ENCODE data around the gene FAM72A. TPM values are rescaled to one million over a fixed set of nuclear protein-coding genes. Genes with fewer than 3 reads are reported as not detected.
"Not testable (repeated sequence)": the region's sequence is repeated elsewhere in the genome, so short reads cannot be mapped to it uniquely, and the experiment has no call there.

FAM72A gene
- total RNA-seq, 2 experiments from 2014 or later = 34.8 to 42.2 TPM

GRCh38 chr1:206226886-206227285, 24.2 kb upstream of the FAM72A start:
- H3K27ac Mint-ChIP-seq, CTCF ChIA-PET: not testable (repeated sequence)

GRCh38 chr1:206225386-206225785, 22.7 kb upstream of the FAM72A start:
- H3K27me3 Mint-ChIP-seq; intact Hi-C loops (cut with DNase I, micrococcal nuclease); H3K4me1 Mint-ChIP-seq; H3K4me3 Mint-ChIP-seq; H3K36me3 Mint-ChIP-seq (ENCODE audit: low read depth); CTCF ChIA-PET; H3K27ac Mint-ChIP-seq; H3K9me3 Mint-ChIP-seq (ENCODE audit: low read depth); POLR2A ChIA-PET; ATAC-seq; DNase-seq: not testable (repeated sequence)

More at GRCh38 chr1:206226886-206227285, 24.2 kb upstream of the FAM72A start:
- H3K27me3 Mint-ChIP-seq; H3K4me1 Mint-ChIP-seq; H3K36me3 Mint-ChIP-seq (ENCODE audit: low read depth); intact Hi-C loops (cut with DNase I, micrococcal nuclease); DNase-seq; ATAC-seq; POLR2A ChIA-PET; H3K4me3 Mint-ChIP-seq; H3K9me3 Mint-ChIP-seq (ENCODE audit: low read depth): not testable (repeated sequence)

DNA sequence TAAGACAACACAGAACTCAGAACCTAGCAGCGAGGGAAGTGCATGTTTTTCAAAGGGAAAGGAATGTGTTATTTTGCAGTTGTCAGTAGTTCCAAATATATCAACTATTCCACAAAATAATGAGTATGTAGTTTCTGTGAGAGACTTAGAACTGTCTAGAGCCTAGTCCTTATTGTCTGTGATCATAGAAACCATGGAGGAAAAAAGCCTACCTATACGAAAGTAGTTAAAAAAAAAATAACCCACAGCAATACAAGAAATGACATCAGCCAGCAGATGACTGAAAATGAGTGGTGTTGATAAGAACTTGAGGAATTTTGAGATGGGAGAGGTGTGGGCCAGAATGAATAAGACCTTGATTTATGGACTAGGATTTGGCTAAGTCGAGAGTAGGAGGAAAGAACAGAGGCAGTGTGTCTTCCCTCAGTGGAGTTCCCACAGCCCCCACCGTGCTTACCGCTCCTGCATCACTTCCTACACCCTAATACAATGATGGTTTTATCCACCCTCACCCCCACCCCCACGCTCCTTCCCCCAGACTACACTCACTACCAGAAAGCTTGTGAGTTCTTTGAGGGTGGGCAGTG, 21.6 kb upstream of the FAM72A start:
- DNase-seq; H3K4me3 Mint-ChIP-seq; H3K27me3 Mint-ChIP-seq; CTCF ChIA-PET; intact Hi-C loops (cut with DNase I, micrococcal nuclease); H3K4me1 Mint-ChIP-seq; H3K36me3 Mint-ChIP-seq (ENCODE audit: low read depth); POLR2A ChIA-PET; H3K9me3 Mint-ChIP-seq (ENCODE audit: low read depth); H3K27ac Mint-ChIP-seq: not testable (repeated sequence)
- peak; percentile 49 for ATAC-seq

DNA sequence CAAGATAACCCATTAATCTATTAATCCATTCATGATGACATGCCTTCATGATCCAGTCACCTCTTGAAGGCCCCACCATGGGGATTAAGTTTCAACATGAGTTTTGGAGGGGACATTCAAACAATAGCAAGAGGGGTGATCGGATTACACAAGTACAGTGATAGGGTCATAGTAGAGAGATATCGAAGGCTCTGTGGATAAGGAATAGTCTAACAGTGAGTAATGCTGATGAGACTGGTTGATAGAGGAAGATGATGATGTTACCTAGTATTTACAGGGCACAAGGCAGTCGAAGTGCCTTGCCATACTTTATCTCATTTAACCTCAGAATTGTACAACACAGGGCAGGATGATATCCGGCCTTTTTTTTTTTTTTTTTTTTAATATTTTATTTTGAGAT, 18.9 kb upstream of the FAM72A start:
- CTCF ChIA-PET; ATAC-seq; H3K27ac Mint-ChIP-seq; intact Hi-C loops (cut with DNase I, micrococcal nuclease); H3K4me1 Mint-ChIP-seq; H3K4me3 Mint-ChIP-seq; DNase-seq; H3K9me3 Mint-ChIP-seq (ENCODE audit: low read depth); H3K27me3 Mint-ChIP-seq; POLR2A ChIA-PET; H3K36me3 Mint-ChIP-seq (ENCODE audit: low read depth): not testable (repeated sequence)

GRCh38 chr1:206220332-206221000, 17.8 kb upstream of the FAM72A start:
- ATAC-seq; H3K27ac Mint-ChIP-seq; DNase-seq; H3K27me3 Mint-ChIP-seq; H3K9me3 Mint-ChIP-seq (ENCODE audit: low read depth); intact Hi-C loops (cut with DNase I, micrococcal nuclease); H3K36me3 Mint-ChIP-seq (ENCODE audit: low read depth); H3K4me3 Mint-ChIP-seq; CTCF ChIA-PET; POLR2A ChIA-PET; H3K4me1 Mint-ChIP-seq: not testable (repeated sequence)

DNA sequence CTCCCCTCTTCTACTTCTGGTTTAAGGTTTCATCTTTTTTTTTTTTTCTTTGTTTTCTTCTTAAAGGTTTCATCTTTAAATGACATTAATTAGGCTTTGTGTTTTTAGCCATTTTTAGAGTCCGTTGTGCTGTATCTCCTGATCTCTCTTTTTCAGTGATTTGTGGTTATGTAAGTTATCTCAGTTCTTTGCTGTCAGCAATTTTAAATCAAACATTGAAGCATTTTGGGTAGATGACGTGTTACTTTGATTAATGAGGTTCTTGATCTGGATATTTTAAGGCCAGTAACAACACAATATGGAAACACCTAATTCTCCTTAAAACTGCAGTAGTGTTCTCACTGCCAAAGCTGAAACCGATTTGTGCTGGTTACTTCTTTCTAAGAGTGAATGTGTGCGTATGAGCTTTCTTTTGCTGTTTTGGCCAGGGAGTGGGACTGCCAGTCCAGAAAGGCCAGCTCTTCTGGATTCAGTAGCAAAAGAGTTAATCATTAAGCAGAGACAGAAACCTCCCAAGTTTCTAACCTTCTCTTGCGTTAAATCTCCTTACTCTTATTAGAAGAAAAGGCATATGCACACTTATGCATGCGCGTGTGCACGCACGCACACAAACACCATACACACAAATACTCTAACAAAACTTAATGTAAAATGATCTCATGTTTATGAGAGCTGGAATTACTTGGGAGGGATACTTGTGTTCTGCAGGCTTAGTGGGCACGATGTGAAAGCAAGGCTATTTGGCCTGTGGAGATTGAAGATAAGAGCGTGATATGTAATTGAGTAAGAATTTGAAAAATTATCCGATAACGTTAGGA, 17.1 kb upstream of the FAM72A start:
- intact Hi-C loops (cut with DNase I, micrococcal nuclease); ATAC-seq; DNase-seq; H3K4me1 Mint-ChIP-seq; H3K4me3 Mint-ChIP-seq; POLR2A ChIA-PET; H3K36me3 Mint-ChIP-seq (ENCODE audit: low read depth); CTCF ChIA-PET; H3K27me3 Mint-ChIP-seq; H3K9me3 Mint-ChIP-seq (ENCODE audit: low read depth); H3K27ac Mint-ChIP-seq: not testable (repeated sequence)

DNA sequence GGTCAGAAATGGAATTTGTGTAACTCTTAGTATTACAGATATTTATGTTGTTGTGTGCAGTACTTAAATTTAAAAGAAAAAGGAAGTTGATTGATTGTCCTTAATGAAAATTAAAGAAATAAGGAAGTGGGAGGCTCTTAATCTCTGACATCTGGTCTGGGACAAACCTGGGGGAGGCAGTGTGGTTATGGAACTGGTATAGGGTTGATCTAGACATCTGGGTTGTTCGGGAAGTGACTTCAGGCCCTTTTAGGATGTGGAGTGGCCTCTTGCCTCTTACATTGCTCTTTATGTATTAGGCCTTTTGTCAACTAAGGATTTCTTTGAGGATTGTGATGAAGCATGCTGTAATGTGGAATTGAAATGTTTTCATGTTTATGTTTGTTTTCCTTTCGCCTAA, 16.1 kb upstream of the FAM72A start:
- intact Hi-C loops (cut with DNase I, micrococcal nuclease); H3K9me3 Mint-ChIP-seq (ENCODE audit: low read depth); H3K27ac Mint-ChIP-seq; H3K4me3 Mint-ChIP-seq; POLR2A ChIA-PET; H3K36me3 Mint-ChIP-seq (ENCODE audit: low read depth); H3K4me1 Mint-ChIP-seq; ATAC-seq; DNase-seq; CTCF ChIA-PET; H3K27me3 Mint-ChIP-seq: not testable (repeated sequence)

- H3K4me1 Mint-ChIP-seq; DNase-seq; H3K4me3 Mint-ChIP-seq; intact Hi-C loops (cut with DNase I, micrococcal nuclease); H3K27ac Mint-ChIP-seq; POLR2A ChIA-PET; CTCF ChIA-PET; H3K9me3 Mint-ChIP-seq (ENCODE audit: low read depth); ATAC-seq; H3K36me3 Mint-ChIP-seq (ENCODE audit: low read depth); H3K27me3 Mint-ChIP-seq: not testable (repeated sequence)
Measured at GRCh38 chr1:206218285-206218684, 15.6 kb upstream of the FAM72A start.

- DNase-seq; H3K9me3 Mint-ChIP-seq (ENCODE audit: low read depth); H3K4me3 Mint-ChIP-seq; H3K27me3 Mint-ChIP-seq; H3K36me3 Mint-ChIP-seq (ENCODE audit: low read depth); POLR2A ChIA-PET; H3K4me1 Mint-ChIP-seq; CTCF ChIA-PET; H3K27ac Mint-ChIP-seq; intact Hi-C loops (cut with DNase I, micrococcal nuclease); ATAC-seq: not testable (repeated sequence)
Measured at GRCh38 chr1:206215600-206216392, 13.2 kb upstream of the FAM72A start.

DNA sequence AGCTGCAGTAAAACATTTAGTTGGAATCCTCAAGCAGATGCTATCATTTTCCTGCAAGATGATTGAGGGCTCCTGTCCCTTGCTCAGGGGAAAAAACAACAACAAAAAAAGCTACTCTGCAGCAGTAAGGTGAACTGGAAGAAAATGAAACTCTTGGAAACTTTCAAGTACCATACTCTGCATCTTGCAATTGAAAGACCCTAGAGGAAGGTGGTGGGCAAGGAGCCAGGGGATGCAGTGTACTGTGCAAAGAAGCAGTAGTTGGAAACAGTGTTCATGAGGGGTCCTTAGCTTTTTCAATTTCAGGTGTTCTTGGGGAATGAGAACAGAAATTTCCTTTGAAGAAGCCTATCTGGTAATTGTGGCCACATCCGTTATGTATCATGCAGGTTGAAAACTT, 8.2 kb upstream of the FAM72A start:
- CTCF ChIA-PET; H3K36me3 Mint-ChIP-seq (ENCODE audit: low read depth); ATAC-seq: not testable (repeated sequence)

DNA sequence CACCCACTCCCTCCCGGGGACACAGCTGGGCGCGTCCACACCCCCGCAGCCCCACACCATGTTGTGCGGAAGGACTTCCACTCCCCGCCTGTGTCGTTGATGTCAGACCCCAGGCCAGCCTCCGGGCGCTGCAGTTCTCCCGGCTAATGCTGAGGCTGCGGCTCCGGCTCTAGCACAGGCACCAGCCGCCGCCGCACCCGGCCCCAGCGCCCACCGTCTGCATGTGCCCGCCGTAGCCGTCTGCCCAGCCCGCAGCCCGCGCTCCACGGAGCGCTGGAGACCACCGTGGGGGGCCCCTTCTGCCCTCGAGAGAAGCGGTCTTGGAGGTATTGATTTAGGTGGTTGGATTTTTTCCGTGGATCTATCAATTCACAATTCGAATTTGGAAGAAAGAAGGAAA, 2.9 kb upstream of the FAM72A start:
- H3K4me3 Mint-ChIP-seq; POLR2A ChIA-PET; H3K27ac Mint-ChIP-seq; H3K9me3 Mint-ChIP-seq (ENCODE audit: low read depth); CTCF ChIA-PET; H3K36me3 Mint-ChIP-seq (ENCODE audit: low read depth); H3K4me1 Mint-ChIP-seq; H3K27me3 Mint-ChIP-seq; intact Hi-C loops (cut with DNase I, micrococcal nuclease); ATAC-seq: not testable (repeated sequence)
- DNase-seq = peak; percentile 40

More for the DNA sequence above, 8.2 kb upstream of the FAM72A start:
- H3K4me1 Mint-ChIP-seq; H3K9me3 Mint-ChIP-seq (ENCODE audit: low read depth); DNase-seq; intact Hi-C loops (cut with DNase I, micrococcal nuclease); POLR2A ChIA-PET; H3K27me3 Mint-ChIP-seq; H3K27ac Mint-ChIP-seq; H3K4me3 Mint-ChIP-seq: not testable (repeated sequence)

All from activated CD4-positive, alpha-beta T cell treated with anti-CD3 and anti-CD28 coated beads for 36 hours (primary cell).